GM13977 (cell line): Measurements from ENCODE around the gene TMPRSS11B.
"Not testable (repeated sequence)": the region's sequence is repeated elsewhere in the genome, so short reads cannot be mapped to it uniquely, and the experiment has no call there.

Experiments
- DNase-seq: peaks from one replicate; pipeline ENCODE4 v3.0.0; 2012; ENCODE audit warnings: low spot score
- CTCF ChIP-seq: IDR thresholded peaks from 2 replicates; pipeline ENCODE4 v1.5.1; 2012; ENCODE audit warnings: mild to moderate bottlenecking, control low read depth; ENCODE audit not compliant: insufficient read depth; ENCODE audit errors: extremely low read depth, missing control alignments
- in situ Hi-C: fragments of 300-500 bp; cut with MboI; formaldehyde crosslinking; loops from one replicate; pipeline ENCODE4 v1.12.0; 2022; ENCODE audit warnings: low sequenced_read_pairs, low pct_unique_long_range_greater_than_20kb, mixed read lengths, inconsistent platforms; ENCODE audit not compliant: unreplicated experiment

The TMPRSS11B gene

GRCh38 chr4:68245594-68245993 is at the start of gene TMPRSS11B:
TSS of gene TMPRSS11B (minus strand) at chr4:68245694. CDS start at chr4:68245558, 136 bp downstream.
- DNase-seq = no peak
- in situ Hi-C loops = no loop called here
- TF ChIP-seq CTCF = no peak

- TF ChIP-seq CTCF = no peak
- DNase-seq = no peak
- in situ Hi-C loops = no loop called here
Observed at GRCh38 chr4:68291256-68291655, 45.8 kb upstream of the TMPRSS11B start.

GRCh38 chr4:68288393-68288740 is 42.9 kb upstream of the TMPRSS11B start:
- DNase-seq = no peak
- TF ChIP-seq CTCF = no peak
- in situ Hi-C loops = no loop called here

GRCh38 chr4:68287704-68288392 is 42.4 kb upstream of the TMPRSS11B start:
- DNase-seq = no peak
- in situ Hi-C loops = no loop called here
- TF ChIP-seq CTCF = no peak

- DNase-seq = no peak
- no peak for TF ChIP-seq CTCF
- in situ Hi-C loops = no loop called here
Observed at GRCh38 chr4:68283714-68284113, 38.2 kb upstream of the TMPRSS11B start.

- no peak for TF ChIP-seq CTCF
- DNase-seq = no peak
- in situ Hi-C loops = no loop called here
Observed at GRCh38 chr4:68283095-68283494, 37.6 kb upstream of the TMPRSS11B start.

- DNase-seq, in situ Hi-C loops: not testable (repeated sequence)
Observed at GRCh38 chr4:68281796-68282740, 36.6 kb upstream of the TMPRSS11B start.
